ENCODE data around the gene NUPR1. TPM values are rescaled to one million over a fixed set of nuclear protein-coding genes. Genes with fewer than 3 reads are reported as not detected.

The NUPR1 gene
- total RNA-seq (2021; ENCODE audit: unreplicated experiment) (2.2 TPM), Bru-seq, nascent RNA (percentile 32 among the genes with signal in this experiment), BruChase-seq, experiment 1, labeled RNA remaining after a 6-hour chase (percentile 39 among the genes with signal in this experiment), BruChase-seq, experiment 2, labeled RNA remaining after a 2-hour chase (percentile 29 among the genes with signal in this experiment)
- polyA plus RNA-seq (2012): 2.1 and 2.5 TPM in 2 replicates
- long read RNA-seq, full-length matches to known transcripts: 1 of 1 reads
- long read RNA-seq, partial matches to known transcripts: 0 of 1 reads
- long read RNA-seq, other reads (novel, unspliced or antisense): 0 of 1 reads

GRCh38 chr16:28538733-28539596 is at the start of gene NUPR1:
TSS of gene NUPR1 (minus strand) at chr16:28538974. CDS start at chr16:28538907, 67 bp downstream.
- Histone ChIP-seq H2AFZ (ENCODE audit: low read depth, low read length, poor library complexity, severe bottlenecking) (no peak within 1 kb of the TSS), H4K20me1 (ENCODE audit: insufficient read depth) (no peaks in the 10 kb centered on the region)
- TF ChIP-seq SIN3A (IDR thresholded peaks at IDR 0.05; ENCODE audit: low read depth) (no peak), ELF1 (IDR thresholded peaks at IDR 0.05; ENCODE audit: borderline replicate concordance, low read depth) (no peak), EGR1 (IDR thresholded peaks at IDR 0.05; ENCODE audit: low read depth) (no peak), EZH2phosphoT487 (IDR thresholded peaks at IDR 0.05; ENCODE audit: borderline replicate concordance) (no peak), POLR2A (IDR thresholded peaks at IDR 0.05; ENCODE audit: borderline replicate concordance, extremely low read depth, insufficient read depth, insufficient read length) (no peak), RAD21 (IDR thresholded peaks at IDR 0.05; ENCODE audit: low read depth) (no peak), POLR2AphosphoS5 (IDR thresholded peaks at IDR 0.05; ENCODE audit: low read depth, low read length) (no peak), CEBPB (IDR thresholded peaks at IDR 0.05; ENCODE audit: low read depth) (no peak), FOSL1 (IDR thresholded peaks at IDR 0.05; ENCODE audit: low read depth) (no peak), JUND (IDR thresholded peaks at IDR 0.05) (no peak), ATF3 (IDR thresholded peaks at IDR 0.05) (no peak), EZH2 (IDR thresholded peaks at IDR 0.05) (no peak), ZNF274 (IDR thresholded peaks at IDR 0.05; ENCODE audit: low read depth, low read length) (no peak), CBX3 (IDR thresholded peaks at IDR 0.05; ENCODE audit: low read depth) (no peak)

More at GRCh38 chr16:28538733-28539596, at the start of gene NUPR1:
- CTCF ChIA-PET: no interaction called here
- Histone ChIP-seq H3K9me3 (ENCODE audit: control insufficient read depth in 1 of 2, insufficient read depth in 1 of 2, low read depth in 1 of 2, low read length in 2 of 2) (no peaks in the 10 kb centered on the region), H3K9me2 (ENCODE audit: insufficient read depth) (no peaks in the 10 kb centered on the region), H3K79me2 (ENCODE audit: insufficient read depth, low read length) (no peaks in the 10 kb centered on the region), H3K4me1 (ENCODE audit: control insufficient read depth in 1 of 2, insufficient read depth in 2 of 2, low read length in 2 of 2) (peaks cover 0 to 3% of the 10 kb centered on the region in 2 experiments; a peak in 1 of 4 replicates), H3K27ac (ENCODE audit: low read depth, low read length) (no peak within 1 kb of the TSS), H3K4me2 (ENCODE audit: low read length) (no peak within 1 kb of the TSS), H3K4me3 (replicated peaks in 1 of 2; ENCODE audit: low read depth in 1 of 2, low read length in 2 of 2) (no peak within 1 kb of the TSS), H3K27me3 (ENCODE audit: insufficient read depth, low read length) (no peaks in the 10 kb centered on the region), H3K9ac (ENCODE audit: low read length) (no peak within 1 kb of the TSS), H3K36me3 (ENCODE audit: control insufficient read depth in 1 of 2, insufficient read depth in 2 of 2, low read length in 2 of 2) (no peaks in the 10 kb centered on the region)
- ATAC-seq (no peak; the same call in 1 of the 2 replicates), DNase-seq (ENCODE audit: low read depth, low spot score) (no peak)
- BruUV-seq (replicated peaks): no TSS peak
- RAD21 ChIA-PET (ENCODE audit: low non-redundant PET in 1 of 2, low total read pairs in 2 of 2, uncharacterized antibody in 2 of 2, unreplicated experiment in 2 of 2): no interaction called here
- intact Hi-C loops (cut with micrococcal nuclease): no loop called here
- POLR2A ChIA-PET: no interaction called here

Measured in HCT116 (cell line).